ENCODE data around the gene GPR22. TPM values are rescaled to one million over a fixed set of nuclear protein-coding genes. Genes with fewer than 3 reads are reported as not detected.

GPR22 gene
- total and polyA plus RNA-seq, 2 of the 8 experiments (the other 6 are each of a cell fraction or from before 2014, with no cell fraction given) = 0.02 TPM; not detected in 1

GRCh38 chr7:107505362-107505761, 35.5 kb downstream of the GPR22 start:
- H3K27ac ChIP-seq (ENCODE audit: low read depth, low read length) = no peak overlapping the region
- H3K18ac ChIP-seq (ENCODE audit: extremely low read depth, low read length) = no peak overlapping the region
- H3K36me3 ChIP-seq (ENCODE audit: control insufficient read depth in 2 of 4, insufficient read depth in 4 of 4, low read length in 3 of 4) = peaks cover 0 to 4% (median 0%) of the 10 kb centered on the region in 4 experiments; a peak in 2 of 8 replicates
- H4K5ac ChIP-seq (ENCODE audit: insufficient read length, low read depth, low read length) = no peak overlapping the region
- H2BK20ac ChIP-seq (ENCODE audit: low read length) = no peak overlapping the region
- no peak overlapping the region for H3K56ac ChIP-seq (replicated peaks; ENCODE audit: insufficient read length, low read depth, low read length)
- H3K27me3 ChIP-seq (replicated peaks in 1 of 4; ENCODE audit: control insufficient read depth in 3 of 4, extremely low read depth in 1 of 4, insufficient read depth in 3 of 4, low read length in 3 of 4) = no peaks in the 10 kb centered on the region
- FAIRE-seq (no peak), DNase-seq (ENCODE audit: low read depth in 1 of 2, low spot score in 2 of 2) (no peak)
- POLR2A ChIA-PET (ENCODE audit: partially characterized antibody) = no interaction called here
- no peak overlapping the region for H4K8ac ChIP-seq (ENCODE audit: extremely low read depth, insufficient read depth, low read length)
- 80% methylated on average over 1 of the region's 1 CpG; no CpG with 5 or more reads in 1 of the 2 experiments for WGBS, 2 experiments (ENCODE audit: extremely low coverage in 1 of 2, insufficient coverage in 1 of 2, insufficient read length in 1 of 2, insufficient replicate concordance in 2 of 2, low coverage in 1 of 2, low lambda C conversion rate in 2 of 2, missing lambda C conversion rate in 1 of 2)
- H4K91ac ChIP-seq (replicated peaks; ENCODE audit: insufficient read length, low read length) = no peak overlapping the region
- no peaks in the 10 kb centered on the region for H3K23me2 ChIP-seq (ENCODE audit: low read depth, low read length)
- no peak overlapping the region for H3K9ac ChIP-seq (replicated peaks in 1 of 4; ENCODE audit: extremely low read depth in 1 of 4, low read depth in 3 of 4, low read length in 3 of 4)
- no peak overlapping the region for H2BK12ac ChIP-seq (ENCODE audit: low read depth, low read length)
- H3K23ac ChIP-seq (ENCODE audit: insufficient read length) = no peak overlapping the region
- no peak overlapping the region for H3K4me3 ChIP-seq (ENCODE audit: extremely low read depth in 1 of 4, insufficient read depth in 2 of 4, low read depth in 3 of 4, low read length in 4 of 4)
- no peak overlapping the region for H2BK120ac ChIP-seq (replicated peaks; ENCODE audit: low read depth, low read length)
- H4K20me1 ChIP-seq (replicated peaks in 1 of 2; ENCODE audit: control insufficient read depth in 1 of 2, insufficient read depth in 2 of 2, low read length in 2 of 2) = no peaks in the 10 kb centered on the region
- no peaks in the 10 kb centered on the region; the same call in 1 of the 2 replicates for H3K79me1 ChIP-seq (ENCODE audit: low read depth, low read length)
- H2BK15ac ChIP-seq (ENCODE audit: low read length) = no peak overlapping the region
- no peak overlapping the region for H2AFZ ChIP-seq (ENCODE audit: low read length)
- H3K79me2 ChIP-seq (ENCODE audit: control insufficient read depth in 1 of 2, insufficient read depth in 2 of 2, low read length in 2 of 2) = no peaks in the 10 kb centered on the region
- peaks cover 0 to 3% (median 0%) of the 10 kb centered on the region in 4 experiments; a peak in 1 of 7 replicates for H3K4me1 ChIP-seq (replicated peaks in 1 of 4; ENCODE audit: control insufficient read depth in 3 of 4, insufficient read depth in 4 of 4, low read length in 3 of 4)
- H3K4me2 ChIP-seq (ENCODE audit: insufficient read depth in 1 of 2, low read depth in 2 of 2, low read length in 2 of 2) = no peak overlapping the region
- TF ChIP-seq ATF3 (IDR thresholded peaks at IDR 0.05; ENCODE audit: insufficient read depth, low read depth, low read length) = no peak
- TF ChIP-seq POLR2A (IDR thresholded peaks at IDR 0.05; ENCODE audit: control extremely low read depth in 1 of 2, low read depth in 2 of 2, low read length in 2 of 2) = no peak
- TF ChIP-seq KDM1A (IDR thresholded peaks at IDR 0.05; ENCODE audit: borderline replicate concordance, low read length) = no peak
- no peak for TF ChIP-seq ZNF274 (IDR thresholded peaks at IDR 0.05; ENCODE audit: borderline replicate concordance, extremely low read depth, low read length)
- no peak for TF ChIP-seq CREB1 (IDR thresholded peaks at IDR 0.05)
- no peak for TF ChIP-seq TAF7 (optimal IDR thresholded peaks at IDR 0.05; ENCODE audit: borderline replicate concordance, low read depth, low read length)
- TF ChIP-seq RBBP5 (IDR thresholded peaks at IDR 0.05; ENCODE audit: borderline replicate concordance, low read depth, low read length) = no peak
- TF ChIP-seq KDM4A (IDR thresholded peaks at IDR 0.05; ENCODE audit: low read depth, low read length, severe bottlenecking) = no peak
- no peak for TF ChIP-seq JUN (IDR thresholded peaks at IDR 0.05; ENCODE audit: low read depth, low read length)
- no peak for TF ChIP-seq SP1 (IDR thresholded peaks at IDR 0.05; ENCODE audit: low read depth, low read length)
- no peak for TF ChIP-seq CHD1 (IDR thresholded peaks at IDR 0.05; ENCODE audit: low read depth, low read length)
- H3K14ac ChIP-seq (ENCODE audit: insufficient read length) = no peak overlapping the region
- peaks cover 10 to 14% of the 10 kb centered on the region in 2 experiments; a peak in 3 of 4 replicates for H3K9me3 ChIP-seq (ENCODE audit: insufficient read depth in 2 of 2, low read depth in 1 of 2, low read length in 1 of 2)
- CTCF ChIA-PET (ENCODE audit: partially characterized antibody) = interaction anchor here (1.0 to 1.2 kb wide), 4 partner anchors 9 to 219 kb away, joined by 3 to 5 read pairs (median 3); no protein-coding TSS in a partner anchor
- H2BK5ac ChIP-seq (ENCODE audit: low read depth, low read length) = no peak overlapping the region
- H2AK5ac ChIP-seq (ENCODE audit: low read depth, low read length) = no peak overlapping the region
- no peak overlapping the region for H3K4ac ChIP-seq (replicated peaks; ENCODE audit: insufficient read length, low read depth, low read length)

All from H1 (cell line).